PC-3 (cell line): ENCODE measurements around the gene PRTFDC1.

Source experiments
- EZH2 ChIP-seq: fragments of 300-600 bp; sonication (generic); IDR thresholded peaks from one replicate; pipeline ENCODE4 v1.6.1; 2017; ENCODE audit warnings: antibody characterized with exemption, mild to moderate bottlenecking, low read length; ENCODE audit not compliant: unreplicated experiment
- TF ChIP-seq, protein P1 (sequence below): fragments of 300-600 bp; sonication (generic); conservative IDR thresholded peaks from 2 replicates; pipeline ENCODE4 v1.5.1; 2017; ENCODE audit warnings: antibody characterized with exemption, low read depth, mild to moderate bottlenecking, low read length

DNA sequence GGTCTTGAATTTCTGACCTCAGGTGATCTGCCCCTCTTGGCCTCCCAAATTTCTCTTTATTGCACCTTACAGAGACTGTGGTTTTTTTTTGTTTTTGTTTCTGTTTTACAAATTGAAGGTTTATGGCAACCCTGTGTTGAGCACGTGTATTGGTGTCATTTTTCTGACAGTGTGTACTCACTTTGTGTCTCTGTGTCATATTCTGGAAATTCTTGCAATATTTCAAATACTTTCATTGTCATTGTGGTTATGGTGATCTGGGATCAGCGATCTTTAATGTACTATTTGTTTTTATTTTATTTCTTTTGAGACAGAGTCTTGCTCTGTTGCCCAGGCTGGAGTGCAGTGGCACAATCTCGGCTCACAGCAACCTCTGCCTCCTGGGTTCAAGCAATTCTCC, 89.8 kb downstream of the PRTFDC1 start:
- TF ChIP-seq EZH2, result no peak
- TF ChIP-seq, protein P1, sequence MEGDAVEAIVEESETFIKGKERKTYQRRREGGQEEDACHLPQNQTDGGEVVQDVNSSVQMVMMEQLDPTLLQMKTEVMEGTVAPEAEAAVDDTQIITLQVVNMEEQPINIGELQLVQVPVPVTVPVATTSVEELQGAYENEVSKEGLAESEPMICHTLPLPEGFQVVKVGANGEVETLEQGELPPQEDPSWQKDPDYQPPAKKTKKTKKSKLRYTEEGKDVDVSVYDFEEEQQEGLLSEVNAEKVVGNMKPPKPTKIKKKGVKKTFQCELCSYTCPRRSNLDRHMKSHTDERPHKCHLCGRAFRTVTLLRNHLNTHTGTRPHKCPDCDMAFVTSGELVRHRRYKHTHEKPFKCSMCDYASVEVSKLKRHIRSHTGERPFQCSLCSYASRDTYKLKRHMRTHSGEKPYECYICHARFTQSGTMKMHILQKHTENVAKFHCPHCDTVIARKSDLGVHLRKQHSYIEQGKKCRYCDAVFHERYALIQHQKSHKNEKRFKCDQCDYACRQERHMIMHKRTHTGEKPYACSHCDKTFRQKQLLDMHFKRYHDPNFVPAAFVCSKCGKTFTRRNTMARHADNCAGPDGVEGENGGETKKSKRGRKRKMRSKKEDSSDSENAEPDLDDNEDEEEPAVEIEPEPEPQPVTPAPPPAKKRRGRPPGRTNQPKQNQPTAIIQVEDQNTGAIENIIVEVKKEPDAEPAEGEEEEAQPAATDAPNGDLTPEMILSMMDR, result no peak
